A549 (cell line): ENCODE data around the gene NETO2. TPM values are rescaled to one million over a fixed set of nuclear protein-coding genes. Genes with fewer than 3 reads are reported as not detected.

Source experiments
- ATAC-seq, 2 experiments: fragments of 200-7000 bp in 1 of 2; fragments of >200 bp in 1 of 2; cut with Nextera tagmentation in 1 of 2; cut with Tn5 transposase in 1 of 2; 3 replicates each; pipeline versions ENCODE4 v1.8.0 to v1.9.1; 2018 to 2020; ENCODE audit warnings: mild to moderate bottlenecking in 1 of 2, moderate library complexity in 1 of 2
- CTCF ChIA-PET: fragments of 300-600 bp; sonication (Branson Sonifier 250); formaldehyde crosslinking; extraction: SDS; loops from one replicate; lab custom pipeline; 2021; ENCODE audit warnings: antibody characterized with exemption, inconsistent platforms; lab: Yijun Ruan, JAX
- POLR2A ChIA-PET: fragments of 350-600 bp; formaldehyde crosslinking; extraction: SDS; loops from one replicate; lab custom pipeline; 2021; ENCODE audit warnings: antibody characterized with exemption, inconsistent platforms; lab: Yijun Ruan, JAX
- DNase-seq, 2 experiments: peaks; one replicate each; pipeline versions ENCODE4 v3.0.0 to v3.0.0-alpha.2; 2011 to 2016; ENCODE audit warnings: low read depth in 1 of 2, low spot score in 1 of 2
- FAIRE-seq: peaks from 2 replicates; lab custom pipeline; 2011; peaks lifted over from hg19 to GRCh38; lab: Jason Lieb, UNC
- H3K27ac ChIP-seq, 2 experiments: fragments of >200 bp; sonication (Bioruptor Twin); formaldehyde crosslinking; 3 replicates each; pipeline ENCODE4 v1.5.1; 2016 to 2017
- H3K4me1 ChIP-seq: fragments of >200 bp; sonication (Bioruptor Twin); formaldehyde crosslinking; 3 replicates; pipeline ENCODE4 v1.6.1; 2016
- H3K4me2 ChIP-seq: fragments of >200 bp; sonication (Bioruptor Twin); formaldehyde crosslinking; 3 replicates; pipeline ENCODE4 v1.6.1; 2016
- H3K4me3 ChIP-seq: fragments of >200 bp; sonication (Bioruptor Twin); formaldehyde crosslinking; 3 replicates; pipeline ENCODE4 v1.5.1; 2016
- H3K9me3 ChIP-seq: fragments of >200 bp; sonication (Bioruptor Twin); formaldehyde crosslinking; 3 replicates; pipeline ENCODE4 v1.6.1; 2016
- CHD4 ChIP-seq: fragments of 200-600 bp; sonication (generic); IDR thresholded peaks from 2 replicates; pipeline ENCODE4 v1.6.1; 2016; ENCODE audit warnings: antibody characterized with exemption, mild to moderate bottlenecking, borderline replicate concordance
- FOSL2 ChIP-seq, 2 experiments: fragments of 450-650 bp in 1 of 2; fragments of >200 bp in 1 of 2; sonication (Bioruptor Twin) in 1 of 2; formaldehyde crosslinking; IDR thresholded peaks; 2 replicates each; pipeline versions ENCODE4 v1.5.0 to v1.6.1; 2016 to 2020; ENCODE audit warnings: mild to moderate bottlenecking in 1 of 2, moderate library complexity in 1 of 2
- HDAC2 ChIP-seq: fragments of 200-600 bp; sonication (generic); IDR thresholded peaks from 2 replicates; pipeline ENCODE4 v1.6.1; 2016
- JUNB ChIP-seq: fragments of >200 bp; sonication (Bioruptor Twin); formaldehyde crosslinking; IDR thresholded peaks from 2 replicates; pipeline ENCODE4 v1.6.1; 2016
- KDM5A ChIP-seq: fragments of 200-600 bp; sonication (generic); IDR thresholded peaks from 2 replicates; pipeline ENCODE4 v1.6.1; 2016; ENCODE audit warnings: antibody characterized with exemption, mild to moderate bottlenecking
- MAFK ChIP-seq: fragments of 450-650 bp; IDR thresholded peaks from 2 replicates; pipeline ENCODE4 v1.6.1; 2014; ENCODE audit not compliant: partially characterized antibody
- NFE2L2 ChIP-seq: fragments of 150-350 bp; conservative IDR thresholded peaks from 2 replicates; pipeline ENCODE4 v1.6.1; 2014; ENCODE audit warnings: low read length
- POLR2AphosphoS2 ChIP-seq: conservative IDR thresholded peaks from 2 replicates; pipeline ENCODE4 v1.6.1; 2012; ENCODE audit warnings: low read length, improper control_type of control experiment, inconsistent platforms
- RARB ChIP-seq: fragments of 250-450 bp; sonication (Bioruptor Pico); IDR thresholded peaks from 2 replicates; pipeline ENCODE4 v1.8.0; 2021; ENCODE audit warnings: mild to moderate bottlenecking, moderate library complexity
- RFX5 ChIP-seq: fragments of 450-650 bp; IDR thresholded peaks from 2 replicates; pipeline ENCODE4 v1.7.1; 2014; ENCODE audit warnings: antibody characterized with exemption, mild to moderate bottlenecking, moderate library complexity
- SMC3 ChIP-seq: fragments of >200 bp; sonication (Bioruptor Twin); formaldehyde crosslinking; IDR thresholded peaks from 3 replicates; pipeline ENCODE4 v1.6.1; 2018; ENCODE audit warnings: inconsistent platforms
- ZC3H11A ChIP-seq: fragments of 450-650 bp; IDR thresholded peaks from 2 replicates; pipeline ENCODE4 v1.6.1; 2014; ENCODE audit warnings: antibody characterized with exemption, mild to moderate bottlenecking
- ZFP36 ChIP-seq: fragments of 450-650 bp; IDR thresholded peaks from 2 replicates; pipeline ENCODE4 v1.6.1; 2014; ENCODE audit warnings: borderline replicate concordance; ENCODE audit not compliant: partially characterized antibody
- ZSCAN20 ChIP-seq: fragments of 250-450 bp; sonication (Bioruptor Pico); IDR thresholded peaks from 2 replicates; pipeline ENCODE4 v1.8.0; 2022; ENCODE audit warnings: mild to moderate bottlenecking, moderate library complexity
- WGBS: methylation state at CpG from one replicate; pipeline ENCODE4 v1.1.6; 2017; ENCODE audit errors: missing lambda C conversion rate; 5-methylcytosine and 5-hydroxymethylcytosine counted together
- polyA plus RNA-seq, 4 experiments: library from polyadenylated mRNA; depleted of rRNA in 3 of 4; stranded (reverse); fragments of >200 nt; fragmentation: RNase III in 1 of 4; extraction: RNeasy Plus Mini Kit Qiagen cat#74134 plus additional on column Dnase treatment in 1 of 4; gene quantifications; 2 replicates in 3 of 4; 3 replicates in 1 of 4; pipeline ENCODE4 v1.2.3, GENCODE V29; 2011 to 2017
- TF ChIP-seq, protein P1 (sequence below): fragments of 250-450 bp; sonication (Bioruptor Pico); IDR thresholded peaks from 2 replicates; pipeline ENCODE4 v1.5.0; 2020; ENCODE audit warnings: low read depth, mild to moderate bottlenecking, moderate library complexity
- TF ChIP-seq, protein P2 (sequence below): fragments of >200 bp; sonication (Bioruptor Twin); formaldehyde crosslinking; IDR thresholded peaks from 3 replicates; pipeline ENCODE4 v1.6.1; 2016
- TF ChIP-seq, protein P3 (sequence below): fragments of 250-450 bp; sonication (Bioruptor Pico); IDR thresholded peaks from 2 replicates; pipeline ENCODE4 v1.5.0; 2021; ENCODE audit warnings: mild to moderate bottlenecking, moderate library complexity, borderline replicate concordance

The NETO2 gene
- polyA plus RNA-seq, 2 of the 4 experiments (the other 2 are of a cell fraction), result 65.2 to 139 TPM

DNA sequence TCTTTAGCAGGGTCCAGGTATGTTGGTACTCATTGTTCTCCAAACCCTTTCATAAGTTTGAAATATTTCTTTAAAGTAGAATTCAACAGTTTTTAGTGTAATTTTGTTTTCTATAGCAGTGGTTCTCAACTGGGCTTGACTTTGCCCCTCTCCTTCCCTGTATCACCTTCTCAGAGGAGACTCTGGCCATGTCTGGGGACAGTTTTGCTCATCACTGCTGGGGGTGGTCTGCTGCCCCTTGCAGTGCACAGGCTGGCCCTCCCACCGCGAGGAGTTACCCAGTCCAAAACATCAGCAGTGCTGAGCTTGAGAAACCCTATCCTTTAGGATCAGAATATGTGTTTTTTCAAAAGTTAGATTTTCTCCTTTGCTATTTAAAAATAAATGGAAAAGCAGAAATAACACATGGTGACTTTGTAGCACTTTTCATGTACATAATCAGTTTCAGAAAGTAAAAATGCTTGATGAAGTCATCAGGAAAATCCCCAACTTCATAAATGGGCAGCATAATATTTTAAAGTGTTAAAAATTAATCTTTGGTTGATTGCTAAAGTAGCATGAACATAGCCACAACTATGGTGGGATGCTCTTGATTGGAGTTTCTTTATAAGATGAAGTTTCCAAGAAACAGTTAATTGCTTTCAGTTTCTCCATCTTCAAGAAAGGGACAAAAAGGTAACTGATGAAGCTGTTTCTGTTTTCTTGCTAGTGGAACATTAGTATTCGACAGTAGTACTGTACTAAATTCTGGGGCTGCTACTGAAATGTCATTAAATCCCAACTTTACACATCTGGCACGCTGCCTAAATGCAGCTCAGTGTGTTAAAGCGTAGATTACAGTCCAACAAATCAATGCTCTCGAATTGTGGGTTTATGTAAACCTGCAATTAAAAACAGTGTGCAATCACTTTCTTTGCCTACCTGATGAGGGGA, 70.3 kb downstream of the NETO2 start:
- Histone ChIP-seq H3K27ac (no peak overlapping the region), H3K4me3 (no peak overlapping the region), H3K4me2 (no peak overlapping the region), H3K4me1 (no peaks in the 10 kb centered on the region), H3K9me3 (peaks cover 9% of the 10 kb centered on the region; the same call in 2 of the 3 replicates)
- 63% methylated on average over 6 of the region's 6 CpGs for WGBS
- no peak for DNase-seq
- CTCF ChIA-PET, result interaction anchor here (1.8 kb wide), 1 partner anchor 15 kb away, joined by 3 read pairs; no protein-coding TSS in a partner anchor
- no peak for FAIRE-seq
- TF ChIP-seq, protein P1, sequence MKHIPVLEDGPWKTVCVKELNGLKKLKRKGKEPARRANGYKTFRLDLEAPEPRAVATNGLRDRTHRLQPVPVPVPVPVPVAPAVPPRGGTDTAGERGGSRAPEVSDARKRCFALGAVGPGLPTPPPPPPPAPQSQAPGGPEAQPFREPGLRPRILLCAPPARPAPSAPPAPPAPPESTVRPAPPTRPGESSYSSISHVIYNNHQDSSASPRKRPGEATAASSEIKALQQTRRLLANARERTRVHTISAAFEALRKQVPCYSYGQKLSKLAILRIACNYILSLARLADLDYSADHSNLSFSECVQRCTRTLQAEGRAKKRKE, result no peak
- TF ChIP-seq JUNB (no peak), HDAC2 (no peak), ZFP36 (no peak)
- POLR2A ChIA-PET, result no interaction called here
- ATAC-seq, result no peak

DNA sequence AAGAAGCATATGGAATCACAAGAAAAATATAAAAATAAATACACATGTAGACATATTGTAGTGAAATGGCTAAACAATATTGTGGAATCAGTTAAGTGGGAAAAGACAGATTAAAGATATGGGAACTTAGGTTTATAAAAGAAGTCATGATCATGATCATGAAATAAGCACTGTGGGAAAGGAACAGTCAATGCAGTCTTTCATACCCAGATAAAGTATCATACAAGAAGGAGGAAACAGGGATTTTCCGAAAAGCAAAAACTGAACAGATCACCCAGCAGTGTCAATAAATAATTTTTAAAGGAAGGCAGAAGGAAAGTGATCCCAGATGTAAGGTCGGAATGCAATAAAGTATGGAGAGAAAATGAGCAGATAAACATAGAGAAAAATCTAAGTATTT, 71.6 kb downstream of the NETO2 start:
- CTCF ChIA-PET, result no interaction called here

DNA sequence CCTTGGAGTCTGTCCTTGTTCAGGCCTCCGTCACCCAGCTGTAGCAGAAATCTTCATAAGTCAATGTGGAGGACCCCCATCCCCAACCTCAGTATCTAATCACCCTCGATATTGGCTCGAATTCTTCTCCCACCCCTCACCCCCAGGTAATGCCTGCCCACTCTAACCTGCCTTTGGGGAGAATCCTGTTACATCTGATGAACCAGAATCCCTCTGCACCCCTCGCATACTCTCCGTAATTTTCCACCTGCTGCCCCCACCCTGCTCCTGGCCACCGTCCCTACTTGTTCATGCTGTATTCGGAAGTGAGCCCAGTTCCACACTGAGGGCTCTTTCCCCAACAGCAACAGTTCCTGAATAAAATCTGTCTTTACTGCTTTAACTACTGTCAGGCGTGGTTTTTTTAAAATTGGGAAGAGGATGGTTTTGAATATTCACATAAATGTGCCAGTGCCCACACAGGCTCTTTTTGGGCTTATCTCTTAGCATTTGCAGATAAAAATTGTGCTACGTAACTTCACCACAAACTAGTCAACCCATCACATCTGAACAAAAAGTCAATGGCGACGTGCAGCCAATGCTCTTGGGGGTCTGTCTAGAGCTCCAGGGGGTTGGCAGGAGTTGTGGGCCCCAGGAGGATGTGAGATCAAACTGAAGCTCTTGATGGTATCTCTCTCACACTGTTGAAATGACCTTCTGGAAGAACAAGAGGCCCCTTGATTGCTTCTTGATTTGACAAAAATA, 73.7 kb downstream of the NETO2 start:
- ChIA-PET POLR2A (no interaction called here), CTCF (interaction anchor here (1.8 kb wide), 1 partner anchor 32 kb away, joined by 3 read pairs; no protein-coding TSS in a partner anchor)
- TF ChIP-seq, protein P2, sequence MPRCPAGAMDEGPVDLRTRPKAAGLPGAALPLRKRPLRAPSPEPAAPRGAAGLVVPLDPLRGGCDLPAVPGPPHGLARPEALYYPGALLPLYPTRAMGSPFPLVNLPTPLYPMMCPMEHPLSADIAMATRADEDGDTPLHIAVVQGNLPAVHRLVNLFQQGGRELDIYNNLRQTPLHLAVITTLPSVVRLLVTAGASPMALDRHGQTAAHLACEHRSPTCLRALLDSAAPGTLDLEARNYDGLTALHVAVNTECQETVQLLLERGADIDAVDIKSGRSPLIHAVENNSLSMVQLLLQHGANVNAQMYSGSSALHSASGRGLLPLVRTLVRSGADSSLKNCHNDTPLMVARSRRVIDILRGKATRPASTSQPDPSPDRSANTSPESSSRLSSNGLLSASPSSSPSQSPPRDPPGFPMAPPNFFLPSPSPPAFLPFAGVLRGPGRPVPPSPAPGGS, result no peak
- TF ChIP-seq RFX5 (no peak), RARB (CRISPR knock-in tag) (no peak)
- Histone ChIP-seq H3K4me3 (no peak overlapping the region), H3K4me1 (no peaks in the 10 kb centered on the region), H3K9me3 (peaks cover 9% of the 10 kb centered on the region; the same call in 2 of the 3 replicates), H3K4me2 (no peak overlapping the region), H3K27ac (no peak overlapping the region)
- WGBS, result 82% methylated on average over 11 of the region's 11 CpGs
- FAIRE-seq (no peak), ATAC-seq (no peak), DNase-seq (no peak)

More for the DNA sequence above, 71.6 kb downstream of the NETO2 start:
- Histone ChIP-seq H3K4me3 (no peak overlapping the region), H3K27ac (no peak overlapping the region), H3K4me1 (no peaks in the 10 kb centered on the region), H3K9me3 (peaks cover 9% of the 10 kb centered on the region; the same call in 2 of the 3 replicates), H3K4me2 (no peak overlapping the region)
- DNase-seq (no peak), ATAC-seq (no peak), FAIRE-seq (no peak)
- TF ChIP-seq FOSL2 (IDR thresholded peaks at IDR 0.05) (no peak), FOSL2 (CRISPR knock-in tag; IDR thresholded peaks at IDR 0.05) (no peak), POLR2AphosphoS2 (no peak), KDM5A (no peak), ZSCAN20 (no peak), CHD4 (no peak), NFE2L2 (no peak), ZC3H11A (no peak), MAFK (no peak), SMC3 (no peak)
- TF ChIP-seq, protein P2, result no peak
- TF ChIP-seq, protein P3, sequence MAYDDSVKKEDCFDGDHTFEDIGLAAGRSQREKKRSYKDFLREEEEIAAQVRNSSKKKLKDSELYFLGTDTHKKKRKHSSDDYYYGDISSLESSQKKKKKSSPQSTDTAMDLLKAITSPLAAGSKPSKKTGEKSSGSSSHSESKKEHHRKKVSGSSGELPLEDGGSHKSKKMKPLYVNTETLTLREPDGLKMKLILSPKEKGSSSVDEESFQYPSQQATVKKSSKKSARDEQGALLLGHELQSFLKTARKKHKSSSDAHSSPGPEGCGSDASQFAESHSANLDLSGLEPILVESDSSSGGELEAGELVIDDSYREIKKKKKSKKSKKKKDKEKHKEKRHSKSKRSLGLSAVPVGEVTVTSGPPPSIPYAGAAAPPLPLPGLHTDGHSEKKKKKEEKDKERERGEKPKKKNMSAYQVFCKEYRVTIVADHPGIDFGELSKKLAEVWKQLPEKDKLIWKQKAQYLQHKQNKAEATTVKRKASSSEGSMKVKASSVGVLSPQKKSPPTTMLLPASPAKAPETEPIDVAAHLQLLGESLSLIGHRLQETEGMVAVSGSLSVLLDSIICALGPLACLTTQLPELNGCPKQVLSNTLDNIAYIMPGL (CRISPR knock-in tag), result no peak
- TF ChIP-seq, protein P1, result no peak
- POLR2A ChIA-PET, result no interaction called here
- 71% methylated on average over 2 of the region's 2 CpGs for WGBS
